HG02763 (cell line): ENCODE results near the gene PNKD.
A peak's percentile ranks its signal among the peaks of the same experiment; 100 is the strongest.
"Not testable (repeated sequence)": the region's sequence is repeated elsewhere in the genome, so short reads cannot be mapped to it uniquely, and the experiment has no call there.

Experiments used
- ATAC-seq: cut with Tn5 transposase; IDR thresholded peaks from one replicate; pipeline ENCODE4 v1.9.1; 2021; ENCODE audit warnings: mild to moderate bottlenecking, moderate library complexity; ENCODE audit not compliant: unreplicated experiment

The PNKD gene

GRCh38 chr2:218291318-218292047 lies 21.2 kb downstream of the PNKD start:
- ATAC-seq = no peak

GRCh38 chr2:218292048-218293014 lies 22.0 kb downstream of the PNKD start, which contains the start of gene TMBIM1:
TMBIM1 (minus strand) TSS chr2:218292503; CDS start chr2:218282141, 10,362 bp downstream.
- peak; percentile 67 for ATAC-seq

- ATAC-seq = no peak
Measured at GRCh38 chr2:218293715-218294429, 23.6 kb downstream of the PNKD start.

- no peak for ATAC-seq
Measured at GRCh38 chr2:218294430-218295022, 24.2 kb downstream of the PNKD start.

GRCh38 chr2:218295029-218295428 lies 24.7 kb downstream of the PNKD start:
- ATAC-seq = no peak

GRCh38 chr2:218296200-218296599 lies 25.9 kb downstream of the PNKD start:
- no peak for ATAC-seq

GRCh38 chr2:218296847-218297246 lies 26.5 kb downstream of the PNKD start:
- no peak for ATAC-seq

GRCh38 chr2:218298314-218298875 lies 28.1 kb downstream of the PNKD start:
- no peak for ATAC-seq

- no peak for ATAC-seq
Measured at GRCh38 chr2:218300141-218300540, 29.8 kb downstream of the PNKD start.

- peak; percentile 63 for ATAC-seq
Measured at GRCh38 chr2:218301176-218301819, 31.0 kb downstream of the PNKD start.

GRCh38 chr2:218305383-218305782 lies 35.1 kb downstream of the PNKD start:
- no peak for ATAC-seq

- ATAC-seq = no peak
Measured at GRCh38 chr2:218306184-218306920, 36.0 kb downstream of the PNKD start.

- ATAC-seq = no peak
Measured at GRCh38 chr2:218307415-218308090, 37.2 kb downstream of the PNKD start.

GRCh38 chr2:218310853-218311540 lies 40.7 kb downstream of the PNKD start:
- no peak for ATAC-seq

- ATAC-seq = not testable (repeated sequence)
Measured at GRCh38 chr2:218311541-218312266, 41.4 kb downstream of the PNKD start.

GRCh38 chr2:218312267-218312756 lies 42.0 kb downstream of the PNKD start:
- ATAC-seq = no peak

- no peak for ATAC-seq
Measured at GRCh38 chr2:218313356-218313755, 43.0 kb downstream of the PNKD start.
